H9 (cell line): ENCODE data around the gene ANKFY1. TPM values are rescaled to one million over a fixed set of nuclear protein-coding genes. Genes with fewer than 3 reads are reported as not detected.

Experiments used
- DNase-seq: peaks from one replicate; pipeline ENCODE4 v3.0.0-alpha.2; 2017
- H2AFZ ChIP-seq: one replicate; pipeline ENCODE4 v1.6.1; 2013; ENCODE audit warnings: mild to moderate bottlenecking, low read length, control low read depth, moderate library complexity
- H2AK5ac ChIP-seq: 2 replicates; pipeline ENCODE4 v1.6.1; 2013; ENCODE audit warnings: low read length, control low read depth, mixed read lengths; ENCODE audit not compliant: insufficient read length
- H2BK120ac ChIP-seq: one replicate; pipeline ENCODE4 v1.6.1; 2013; ENCODE audit warnings: low read depth, mild to moderate bottlenecking, low read length, control low read depth, inconsistent platforms; ENCODE audit not compliant: poor library complexity, severe bottlenecking
- H2BK12ac ChIP-seq: 2 replicates; pipeline ENCODE4 v1.6.1; 2013; ENCODE audit warnings: low read length, control low read depth, mixed read lengths, low read depth; ENCODE audit not compliant: insufficient read length
- H2BK15ac ChIP-seq: 2 replicates; pipeline ENCODE4 v1.6.1; 2013; ENCODE audit warnings: low read depth, low read length, control low read depth
- H2BK20ac ChIP-seq: one replicate; pipeline ENCODE4 v1.6.1; 2013; ENCODE audit warnings: low read depth, mild to moderate bottlenecking, low read length, control low read depth, inconsistent platforms; ENCODE audit not compliant: poor library complexity, severe bottlenecking
- H2BK5ac ChIP-seq: 2 replicates; pipeline ENCODE4 v1.6.1; 2013; ENCODE audit warnings: low read length, control low read depth, mixed read lengths; ENCODE audit not compliant: insufficient read length
- H3K14ac ChIP-seq: 2 replicates; pipeline ENCODE4 v1.6.1; 2013; ENCODE audit warnings: low read length, control low read depth; ENCODE audit not compliant: insufficient read depth
- H3K18ac ChIP-seq: 2 replicates; pipeline ENCODE4 v1.6.1; 2013; ENCODE audit warnings: low read depth, mild to moderate bottlenecking, mixed read lengths, low read length, control low read depth; ENCODE audit not compliant: insufficient read length
- H3K23ac ChIP-seq: 2 replicates; pipeline ENCODE4 v1.6.1; 2013; ENCODE audit warnings: low read length, control low read depth, mixed read lengths, low read depth; ENCODE audit not compliant: insufficient read length
- H3K23me2 ChIP-seq: 2 replicates; pipeline ENCODE4 v1.6.1; 2013; ENCODE audit warnings: low read depth, mild to moderate bottlenecking, mixed read lengths, low read length, control low read depth; ENCODE audit not compliant: insufficient read length, poor library complexity, severe bottlenecking
- H3K27ac ChIP-seq: 2 replicates; pipeline ENCODE4 v1.5.1; 2013; ENCODE audit warnings: low read length, control low read depth, mixed read lengths, low read depth; ENCODE audit not compliant: insufficient read length
- H3K27me3 ChIP-seq: 2 replicates; pipeline ENCODE4 v1.6.1; 2013; ENCODE audit warnings: low read length, control low read depth, inconsistent platforms; ENCODE audit not compliant: insufficient read depth
- H3K4ac ChIP-seq: 2 replicates; pipeline ENCODE4 v1.6.1; 2013; ENCODE audit warnings: low read depth, mild to moderate bottlenecking, control low read depth, inconsistent platforms, low read length, moderate library complexity
- H3K4me1 ChIP-seq: 2 replicates; pipeline ENCODE4 v1.6.1; 2013; ENCODE audit warnings: low read length, control low read depth, inconsistent platforms; ENCODE audit not compliant: insufficient read depth
- H3K4me2 ChIP-seq: 2 replicates; pipeline ENCODE4 v1.6.1; 2013; ENCODE audit warnings: low read length, control low read depth, mixed read lengths; ENCODE audit not compliant: insufficient read length, insufficient read depth
- H3K56ac ChIP-seq: 2 replicates; pipeline ENCODE4 v1.6.1; 2013; ENCODE audit warnings: low read depth, mild to moderate bottlenecking, mixed read lengths, low read length, control low read depth; ENCODE audit not compliant: insufficient read length
- H3K79me1 ChIP-seq: 2 replicates; pipeline ENCODE4 v1.6.1; 2013; ENCODE audit warnings: low read depth, mild to moderate bottlenecking, moderate library complexity, low read length, control low read depth, inconsistent platforms; ENCODE audit not compliant: insufficient read depth, poor library complexity, severe bottlenecking
- H3K79me2 ChIP-seq: 2 replicates; pipeline ENCODE4 v1.6.1; 2013; ENCODE audit warnings: low read length, control low read depth, inconsistent platforms; ENCODE audit not compliant: insufficient read depth
- H3K9ac ChIP-seq: 2 replicates; pipeline ENCODE4 v1.6.1; 2013; ENCODE audit warnings: low read length, control low read depth, mixed read lengths; ENCODE audit not compliant: insufficient read length; ENCODE audit errors: extremely low read depth
- H3K9me3 ChIP-seq: one replicate; pipeline ENCODE4 v1.6.1; 2013; ENCODE audit warnings: low read depth, low read length, inconsistent platforms; ENCODE audit not compliant: control insufficient read depth
- H3T11ph ChIP-seq: one replicate; pipeline ENCODE4 v1.6.1; 2013; ENCODE audit warnings: mild to moderate bottlenecking, low read length, control low read depth, inconsistent platforms
- H4K20me1 ChIP-seq: one replicate; pipeline ENCODE4 v1.6.1; 2013; ENCODE audit not compliant: control insufficient read depth, insufficient read length, insufficient read depth
- H4K5ac ChIP-seq: 2 replicates; pipeline ENCODE4 v1.6.1; 2013; ENCODE audit warnings: low read depth, mild to moderate bottlenecking, mixed read lengths, low read length, control low read depth; ENCODE audit not compliant: insufficient read length
- H4K8ac ChIP-seq: replicated peaks from 2 replicates; pipeline ENCODE4 v1.6.1; 2013; ENCODE audit warnings: low read length, control low read depth, mixed read lengths, low read depth; ENCODE audit not compliant: insufficient read length
- H4K91ac ChIP-seq: 2 replicates; pipeline ENCODE4 v1.6.1; 2013; ENCODE audit warnings: low read depth, mild to moderate bottlenecking, moderate library complexity, mixed read lengths, low read length, control low read depth; ENCODE audit not compliant: insufficient read length
- H3K27ac Mint-ChIP-seq, 3 experiments: 2 replicates in 2 of 3; 3 replicates in 1 of 3; pipeline ENCODE4 v1.8.0; 2020 to 2021; ENCODE audit warnings: mixed read lengths in 3 of 3, mild to moderate bottlenecking in 1 of 3, moderate library complexity in 1 of 3
- H3K27me3 Mint-ChIP-seq: 2 replicates; pipeline ENCODE4 v1.8.0; 2021; ENCODE audit warnings: low read depth, mild to moderate bottlenecking, moderate library complexity, mixed read lengths
- H3K36me3 Mint-ChIP-seq, 3 experiments: 2 replicates in 2 of 3; 3 replicates in 1 of 3; pipeline ENCODE4 v1.8.0; 2020 to 2021; ENCODE audit warnings: low read depth in 3 of 3, mixed read lengths in 3 of 3; ENCODE audit not compliant: insufficient read depth in 1 of 3
- H3K4me1 Mint-ChIP-seq, 2 experiments: 2 replicates each; pipeline ENCODE4 v1.8.0; 2020; ENCODE audit warnings: mixed read lengths in 2 of 2
- H3K4me3 Mint-ChIP-seq, 2 experiments: 2 replicates in 1 of 2; 3 replicates in 1 of 2; pipeline ENCODE4 v1.8.0; 2020 to 2021; ENCODE audit warnings: mild to moderate bottlenecking in 2 of 2, mixed read lengths in 2 of 2, moderate library complexity in 1 of 2
- H3K9me3 Mint-ChIP-seq, 2 experiments: 2 replicates in 1 of 2; 3 replicates in 1 of 2; pipeline ENCODE4 v1.8.0; 2020; ENCODE audit warnings: mild to moderate bottlenecking in 2 of 2, mixed read lengths in 2 of 2, moderate library complexity in 1 of 2
- WGBS: extraction: QIAGEN DNeasy Blood & Tissue Kit; methylation state at CpG from one replicate; pipeline ENCODE4 v1.1.7; 2013; ENCODE audit warnings: missing lambda C conversion rate, low lambda C conversion rate, mixed read lengths; ENCODE audit not compliant: insufficient read length; ENCODE audit errors: extremely low coverage; 5-methylcytosine and 5-hydroxymethylcytosine counted together
- total RNA-seq: library from RNA; stranded (reverse); gene quantifications from 2 replicates; pipeline ENCODE4 v1.2.1, GENCODE V29; 2021
- TF ChIP-seq, protein P1 (sequence below): fragments of 200-600 bp; sonication (generic); conservative IDR thresholded peaks from 3 replicates; pipeline ENCODE4 v1.8.0; 2021; ENCODE audit warnings: antibody characterized with exemption, mild to moderate bottlenecking

The ANKFY1 gene
- total RNA-seq, 1 experiment from 2014 or later = 51.9 TPM

DNA sequence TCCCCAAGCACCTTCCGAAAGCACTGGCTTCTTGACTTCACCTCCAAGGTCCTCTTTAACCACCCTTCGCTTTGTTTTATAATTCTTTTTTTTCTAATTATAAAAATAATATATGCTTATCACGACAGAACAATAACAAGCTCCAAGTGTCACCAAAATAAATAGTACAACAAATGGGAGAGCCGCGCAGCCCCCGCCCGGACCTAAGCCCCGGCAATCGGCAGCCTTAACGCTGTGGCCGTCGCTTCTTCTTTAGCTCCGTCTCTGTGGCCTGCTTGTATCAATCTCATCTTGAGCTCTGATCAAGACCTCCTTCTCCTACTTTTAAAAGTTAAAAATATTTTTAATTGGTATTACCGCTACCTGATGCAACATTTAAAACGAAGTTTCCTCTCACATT, 78.1 kb downstream of the ANKFY1 start:
- Histone ChIP-seq H4K5ac (no peak overlapping the region), H3K9ac (no peak overlapping the region), H3K27me3 (no peaks in the 10 kb centered on the region), H3K9me3 (no peaks in the 10 kb centered on the region), H2AK5ac (no peak overlapping the region), H3K4me2 (no peak overlapping the region), H2BK120ac (no peak overlapping the region), H3K27ac (no peak overlapping the region), H3K14ac (no peak overlapping the region), H3K4ac (no peak overlapping the region), H2BK15ac (no peak overlapping the region), H4K8ac (no peak overlapping the region), H4K20me1 (no peaks in the 10 kb centered on the region), H3K56ac (no peak overlapping the region), H2BK12ac (no peak overlapping the region), H3K18ac (no peak overlapping the region), H3K79me1 (no peaks in the 10 kb centered on the region), H3T11ph (no peak overlapping the region), H3K23ac (no peak overlapping the region), H3K4me1 (0 out of 2 replicates have a peak, but pooled peaks cover 4% of the 10 kb centered on the region), H4K91ac (no peak overlapping the region), H2BK20ac (no peak overlapping the region), H2AFZ (no peak overlapping the region), H3K79me2 (no peaks in the 10 kb centered on the region), H2BK5ac (no peak overlapping the region), H3K23me2 (no peaks in the 10 kb centered on the region)
- DNase-seq = no peak
- no CpG with 5 or more reads among the region's 15 CpGs for WGBS
- H3K4me3 Mint-ChIP-seq = no peak overlapping the region
- H3K27ac Mint-ChIP-seq = peak overlapping the region in 1 of 3 experiments; percentile 15; a peak in 1 of 7 replicates
- H3K27me3 Mint-ChIP-seq = no peaks in the 10 kb centered on the region
- TF ChIP-seq, protein P1, sequence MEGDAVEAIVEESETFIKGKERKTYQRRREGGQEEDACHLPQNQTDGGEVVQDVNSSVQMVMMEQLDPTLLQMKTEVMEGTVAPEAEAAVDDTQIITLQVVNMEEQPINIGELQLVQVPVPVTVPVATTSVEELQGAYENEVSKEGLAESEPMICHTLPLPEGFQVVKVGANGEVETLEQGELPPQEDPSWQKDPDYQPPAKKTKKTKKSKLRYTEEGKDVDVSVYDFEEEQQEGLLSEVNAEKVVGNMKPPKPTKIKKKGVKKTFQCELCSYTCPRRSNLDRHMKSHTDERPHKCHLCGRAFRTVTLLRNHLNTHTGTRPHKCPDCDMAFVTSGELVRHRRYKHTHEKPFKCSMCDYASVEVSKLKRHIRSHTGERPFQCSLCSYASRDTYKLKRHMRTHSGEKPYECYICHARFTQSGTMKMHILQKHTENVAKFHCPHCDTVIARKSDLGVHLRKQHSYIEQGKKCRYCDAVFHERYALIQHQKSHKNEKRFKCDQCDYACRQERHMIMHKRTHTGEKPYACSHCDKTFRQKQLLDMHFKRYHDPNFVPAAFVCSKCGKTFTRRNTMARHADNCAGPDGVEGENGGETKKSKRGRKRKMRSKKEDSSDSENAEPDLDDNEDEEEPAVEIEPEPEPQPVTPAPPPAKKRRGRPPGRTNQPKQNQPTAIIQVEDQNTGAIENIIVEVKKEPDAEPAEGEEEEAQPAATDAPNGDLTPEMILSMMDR = no peak
- no peaks in the 10 kb centered on the region for H3K9me3 Mint-ChIP-seq
- peaks cover 9 to 12% of the 10 kb centered on the region in 2 experiments for H3K4me1 Mint-ChIP-seq
- H3K36me3 Mint-ChIP-seq = peaks cover 33 to 89% (median 78%) of the 10 kb centered on the region in 3 experiments; a peak in 6 of 7 replicates
